DOHH2 (cell line): ENCODE measurements around the gene USH2A.

Experiments used
- CTCF ChIP-seq: fragments of 200-600 bp; sonication (generic); IDR thresholded peaks from one replicate; pipeline ENCODE4 v1.5.1; 2014; ENCODE audit warnings: antibody characterized with exemption, mild to moderate bottlenecking, low read depth, low read length; ENCODE audit not compliant: poor library complexity, severe bottlenecking
- EZH2phosphoT487 ChIP-seq: fragments of 200-600 bp; sonication (generic); IDR thresholded peaks from 2 replicates; pipeline ENCODE4 v1.6.1; 2017; ENCODE audit warnings: borderline replicate concordance, mild to moderate bottlenecking, antibody characterized with exemption, low read length, moderate library complexity, mixed read lengths

- TF ChIP-seq CTCF (no peak), EZH2phosphoT487 (no peak)
Observed at GRCh38 chr1:215895276-215895675, 528.0 kb downstream of the USH2A start.
